Measurements from ENCODE around the gene KCND1.

DNA sequence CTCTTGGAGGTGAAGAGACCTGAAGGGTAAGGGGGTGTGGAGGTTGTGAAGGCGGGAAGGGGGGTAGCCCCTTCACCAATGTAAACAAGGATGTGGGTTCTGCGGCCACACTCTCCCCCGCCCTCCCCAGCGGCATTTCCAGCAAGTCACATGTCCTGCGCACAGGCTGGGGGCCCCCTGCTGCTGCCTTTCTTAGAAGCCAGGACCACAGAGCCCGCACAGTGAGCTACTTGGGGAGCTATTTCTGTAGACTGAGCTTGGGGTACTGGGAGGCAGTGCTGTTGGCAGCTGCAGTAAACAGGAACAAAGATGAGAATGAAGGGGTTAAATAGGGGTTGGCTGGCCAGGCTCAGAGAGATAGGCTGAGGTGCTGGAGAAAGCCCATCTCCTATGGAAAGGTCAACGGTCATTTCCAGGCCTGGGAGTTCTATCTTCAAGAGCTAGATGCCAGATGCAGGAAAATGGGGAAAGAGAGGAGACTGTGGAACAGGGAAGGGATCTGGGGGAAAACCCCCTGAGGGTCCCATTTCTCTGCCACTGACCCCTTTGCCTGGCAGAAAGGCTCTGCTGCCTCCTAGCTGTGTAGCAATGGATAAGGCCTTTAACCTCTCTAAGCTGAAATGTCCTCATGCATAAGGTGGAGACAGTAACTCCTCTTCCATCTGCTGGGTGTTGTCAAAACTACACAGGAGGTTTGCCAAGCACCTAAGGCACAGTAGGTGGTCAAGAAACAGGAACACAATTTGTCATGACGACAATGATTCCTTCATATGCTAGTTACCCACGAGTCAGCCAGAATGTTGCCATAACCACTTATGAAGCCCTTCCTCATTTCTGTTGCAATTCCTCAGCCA lies 34.4 kb downstream of the KCND1 start:
- TF ChIP-seq, protein P1, sequence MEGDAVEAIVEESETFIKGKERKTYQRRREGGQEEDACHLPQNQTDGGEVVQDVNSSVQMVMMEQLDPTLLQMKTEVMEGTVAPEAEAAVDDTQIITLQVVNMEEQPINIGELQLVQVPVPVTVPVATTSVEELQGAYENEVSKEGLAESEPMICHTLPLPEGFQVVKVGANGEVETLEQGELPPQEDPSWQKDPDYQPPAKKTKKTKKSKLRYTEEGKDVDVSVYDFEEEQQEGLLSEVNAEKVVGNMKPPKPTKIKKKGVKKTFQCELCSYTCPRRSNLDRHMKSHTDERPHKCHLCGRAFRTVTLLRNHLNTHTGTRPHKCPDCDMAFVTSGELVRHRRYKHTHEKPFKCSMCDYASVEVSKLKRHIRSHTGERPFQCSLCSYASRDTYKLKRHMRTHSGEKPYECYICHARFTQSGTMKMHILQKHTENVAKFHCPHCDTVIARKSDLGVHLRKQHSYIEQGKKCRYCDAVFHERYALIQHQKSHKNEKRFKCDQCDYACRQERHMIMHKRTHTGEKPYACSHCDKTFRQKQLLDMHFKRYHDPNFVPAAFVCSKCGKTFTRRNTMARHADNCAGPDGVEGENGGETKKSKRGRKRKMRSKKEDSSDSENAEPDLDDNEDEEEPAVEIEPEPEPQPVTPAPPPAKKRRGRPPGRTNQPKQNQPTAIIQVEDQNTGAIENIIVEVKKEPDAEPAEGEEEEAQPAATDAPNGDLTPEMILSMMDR (optimal IDR thresholded peaks at IDR 0.05 in 1 of 3, IDR thresholded peaks at IDR 0.05 in 1 of 3, conservative IDR thresholded peaks at IDR 0.05 in 1 of 3; ENCODE audit: extremely low read depth in 1 of 3, insufficient read depth in 2 of 3, low read length in 3 of 3) = no peak
- no peak for TF ChIP-seq EZH2 (IDR thresholded peaks at IDR 0.05; ENCODE audit: low read length)

All from keratinocyte (primary cell).